ENCODE measurements around the gene LARP4B. TPM values are rescaled to one million over a fixed set of nuclear protein-coding genes. Genes with fewer than 3 reads are reported as not detected.

The LARP4B gene
- total RNA-seq, 1 donor from 2014 or later: 114 TPM

GRCh38 chr10:963655-964054 lies 32.1 kb upstream of the LARP4B start:
- Histone ChIP-seq H3K27ac (no peak overlapping the region), H3K36me3 (no peaks in the 10 kb centered on the region), H3K4me3 (no peak overlapping the region), H3K9me3 (no peaks in the 10 kb centered on the region), H3K4me1 (no peaks in the 10 kb centered on the region), H3K27me3 (ENCODE audit: low read depth) (no peaks in the 10 kb centered on the region)
- DNase-seq (no peak), ATAC-seq (no peak)
- intact Hi-C loops (cut with DNase I): no loop called here
- no peak for TF ChIP-seq CTCF (IDR thresholded peaks at IDR 0.05)

- Histone ChIP-seq H3K9me3 (no peaks in the 10 kb centered on the region), H3K27ac (no peak overlapping the region), H3K4me1 (no peaks in the 10 kb centered on the region), H3K4me3 (no peak overlapping the region), H3K36me3 (no peaks in the 10 kb centered on the region), H3K27me3 (ENCODE audit: low read depth) (no peaks in the 10 kb centered on the region)
- no peak for TF ChIP-seq CTCF (IDR thresholded peaks at IDR 0.05)
- DNase-seq: no peak
- no peak for ATAC-seq
- intact Hi-C loops (cut with DNase I): no loop called here
These were observed 31.7 kb upstream of the LARP4B start for GRCh38 chr10:963186-963585.

- Histone ChIP-seq H3K27ac (no peak overlapping the region), H3K27me3 (ENCODE audit: low read depth) (no peaks in the 10 kb centered on the region), H3K4me3 (no peak overlapping the region), H3K9me3 (no peaks in the 10 kb centered on the region), H3K36me3 (no peaks in the 10 kb centered on the region), H3K4me1 (no peaks in the 10 kb centered on the region)
- no peak for TF ChIP-seq CTCF (IDR thresholded peaks at IDR 0.05)
- no peak for DNase-seq
- peak in 1 of 2 donors; percentile 19 for ATAC-seq
- intact Hi-C loops (cut with DNase I): no loop called here
These were observed 30.8 kb upstream of the LARP4B start for GRCh38 chr10:962342-962741.

- Histone ChIP-seq H3K4me3 (no peak overlapping the region), H3K27me3 (ENCODE audit: low read depth) (no peaks in the 10 kb centered on the region), H3K27ac (no peak overlapping the region), H3K4me1 (no peaks in the 10 kb centered on the region), H3K36me3 (no peaks in the 10 kb centered on the region), H3K9me3 (no peaks in the 10 kb centered on the region)
- intact Hi-C loops (cut with DNase I): no loop called here
- no peak for TF ChIP-seq CTCF (IDR thresholded peaks at IDR 0.05)
- ATAC-seq: no peak
- DNase-seq: no peak
These were observed 27.4 kb upstream of the LARP4B start for GRCh38 chr10:958856-959255.

- no peak overlapping the region for H3K27ac ChIP-seq
- ATAC-seq (no peak), DNase-seq (no peak)
- H3K4me3 ChIP-seq: no peak overlapping the region
- no peaks in the 10 kb centered on the region for H3K9me3 ChIP-seq
- no peaks in the 10 kb centered on the region for H3K27me3 ChIP-seq (ENCODE audit: low read depth)
- intact Hi-C loops (cut with DNase I): no loop called here
- no peaks in the 10 kb centered on the region for H3K36me3 ChIP-seq
- TF ChIP-seq CTCF (IDR thresholded peaks at IDR 0.05): no peak
- no peaks in the 10 kb centered on the region for H3K4me1 ChIP-seq
These were observed 26.6 kb upstream of the LARP4B start for GRCh38 chr10:958106-958505.

GRCh38 chr10:955820-956217 lies 24.3 kb upstream of the LARP4B start:
- no peaks in the 10 kb centered on the region for H3K36me3 ChIP-seq
- intact Hi-C loops (cut with DNase I): no loop called here
- H3K27ac ChIP-seq: peak overlapping the region; percentile 72
- TF ChIP-seq CTCF (IDR thresholded peaks at IDR 0.05): peak; percentile 9
- no peaks in the 10 kb centered on the region for H3K4me1 ChIP-seq
- H3K9me3 ChIP-seq: no peaks in the 10 kb centered on the region
- no peak overlapping the region for H3K4me3 ChIP-seq
- H3K27me3 ChIP-seq (ENCODE audit: low read depth): no peaks in the 10 kb centered on the region
- DNase-seq (no peak), ATAC-seq (peak; percentile 75 to 78)

Measured in lower lobe of right lung (tissue), 2 donors.